NCI-H524 treated with DMSO at 0.1 percent for 48 hours (cell line): ENCODE measurements around the gene S100A10.

Experiments
- DNase-seq: peaks from one replicate; lab custom pipeline; 2025; lab: John Stamatoyannopoulos, UW

The S100A10 gene

GRCh38 chr1:151993734-151994496 lies at the start of gene S100A10:
S100A10 (minus strand) TSS chr1:151993859; CDS start chr1:151986230, 7,629 bp downstream.
- DNase-seq: no peak

- DNase-seq: no peak
Measured at GRCh38 chr1:152042030-152042429, 48.4 kb upstream of the S100A10 start.

GRCh38 chr1:152039886-152040285 lies 46.2 kb upstream of the S100A10 start:
- DNase-seq: no peak

GRCh38 chr1:152039461-152039860 lies 45.8 kb upstream of the S100A10 start:
- DNase-seq: no peak

- no peak for DNase-seq
Measured at GRCh38 chr1:152038871-152039270, 45.2 kb upstream of the S100A10 start.

- DNase-seq: no peak
Measured at GRCh38 chr1:152036267-152037216, 42.9 kb upstream of the S100A10 start, which contains the start of gene S100A11. S100A11 (minus strand) TSS chr1:152037004; CDS start chr1:152036915, 89 bp downstream.

GRCh38 chr1:152035539-152036266 lies 42.0 kb upstream of the S100A10 start:
- DNase-seq: no peak

GRCh38 chr1:152034654-152035538 lies 41.2 kb upstream of the S100A10 start:
- DNase-seq: no peak

GRCh38 chr1:152034324-152034653 lies 40.6 kb upstream of the S100A10 start:
- DNase-seq: no peak

GRCh38 chr1:152029929-152030211 lies 36.2 kb upstream of the S100A10 start:
- no peak for DNase-seq

- no peak for DNase-seq
Measured at GRCh38 chr1:152029144-152029928, 35.7 kb upstream of the S100A10 start.

GRCh38 chr1:152026895-152027294 lies 33.2 kb upstream of the S100A10 start:
- no peak for DNase-seq

GRCh38 chr1:152024223-152024622 lies 30.6 kb upstream of the S100A10 start:
- no peak for DNase-seq

- no peak for DNase-seq
Measured at GRCh38 chr1:152023221-152023620, 29.6 kb upstream of the S100A10 start.

- DNase-seq: no peak
Measured at GRCh38 chr1:152022474-152022873, 28.8 kb upstream of the S100A10 start.

- no peak for DNase-seq
Measured at GRCh38 chr1:152021569-152021968, 27.9 kb upstream of the S100A10 start.

- no peak for DNase-seq
Measured at GRCh38 chr1:152020849-152021248, 27.2 kb upstream of the S100A10 start.

- DNase-seq: no peak
Measured at GRCh38 chr1:152018537-152018936, 24.9 kb upstream of the S100A10 start.

- no peak for DNase-seq
Measured at GRCh38 chr1:152015766-152016165, 22.1 kb upstream of the S100A10 start.

- DNase-seq: no peak
Measured at GRCh38 chr1:152014943-152015342, 21.3 kb upstream of the S100A10 start.
